HEK293T (cell line): ENCODE results near the gene ZMYM4.

Experiments
- CTCF ChIA-PET: fragments of 350-600 bp; formaldehyde crosslinking; extraction: SDS; loops from one replicate; lab custom pipeline; 2021; ENCODE audit warnings: antibody characterized with exemption, inconsistent platforms; lab: Yijun Ruan, JAX
- POLR2A ChIA-PET: fragments of 350-600 bp; formaldehyde crosslinking; extraction: SDS; loops from one replicate; lab custom pipeline; 2020; ENCODE audit warnings: antibody characterized with exemption, inconsistent platforms; lab: Yijun Ruan, JAX
- DNase-seq: peaks from one replicate; pipeline ENCODE4 v3.0.0; 2012; ENCODE audit warnings: mixed read lengths; ENCODE audit errors: extremely low spot score
- ARNT ChIP-seq: fragments of 450-650 bp; IDR thresholded peaks from 2 replicates; pipeline ENCODE4 v1.6.1; 2017; ENCODE audit warnings: mild to moderate bottlenecking
- BHLHE40 ChIP-seq: fragments of 450-650 bp; IDR thresholded peaks from 2 replicates; pipeline ENCODE4 v1.6.1; 2016; ENCODE audit warnings: mild to moderate bottlenecking, moderate library complexity, borderline replicate concordance
- CTBP1 ChIP-seq: fragments of 450-650 bp; IDR thresholded peaks from 2 replicates; pipeline ENCODE4 v1.6.1; 2016; ENCODE audit warnings: borderline replicate concordance
- ELF4 ChIP-seq: fragments of 450-650 bp; IDR thresholded peaks from 2 replicates; pipeline ENCODE4 v1.6.1; 2017; ENCODE audit warnings: antibody characterized with exemption
- FOXA1 ChIP-seq: fragments of 450-650 bp; IDR thresholded peaks from 2 replicates; pipeline ENCODE4 v1.6.1; 2016; ENCODE audit warnings: mild to moderate bottlenecking
- FOXK2 ChIP-seq: fragments of 450-650 bp; IDR thresholded peaks from 2 replicates; pipeline ENCODE4 v1.6.1; 2016; ENCODE audit warnings: mild to moderate bottlenecking
- FOXM1 ChIP-seq: fragments of 450-650 bp; IDR thresholded peaks from 2 replicates; pipeline ENCODE4 v1.6.1; 2017; ENCODE audit warnings: mild to moderate bottlenecking, borderline replicate concordance
- HDGF ChIP-seq: fragments of 450-650 bp; IDR thresholded peaks from 2 replicates; pipeline ENCODE4 v1.6.1; 2017; ENCODE audit warnings: antibody characterized with exemption, borderline replicate concordance
- L3MBTL2 ChIP-seq: fragments of 450-650 bp; conservative IDR thresholded peaks from 2 replicates; pipeline ENCODE4 v1.6.1; 2016; ENCODE audit warnings: mild to moderate bottlenecking
- LEF1 ChIP-seq: fragments of 450-650 bp; IDR thresholded peaks from 2 replicates; pipeline ENCODE4 v1.6.1; 2017; ENCODE audit warnings: mild to moderate bottlenecking, borderline replicate concordance
- NFRKB ChIP-seq: fragments of 450-650 bp; IDR thresholded peaks from 2 replicates; pipeline ENCODE4 v1.6.1; 2016; ENCODE audit warnings: mild to moderate bottlenecking, moderate library complexity
- PKNOX1 ChIP-seq: fragments of 450-650 bp; IDR thresholded peaks from 2 replicates; pipeline ENCODE4 v1.6.1; 2016
- SP1 ChIP-seq: fragments of 450-650 bp; IDR thresholded peaks from 2 replicates; pipeline ENCODE4 v1.6.1; 2017
- SUZ12 ChIP-seq: fragments of 450-650 bp; IDR thresholded peaks from 2 replicates; pipeline ENCODE4 v1.6.1; 2016; ENCODE audit warnings: mild to moderate bottlenecking
- TARDBP ChIP-seq: fragments of 450-650 bp; IDR thresholded peaks from 2 replicates; pipeline ENCODE4 v1.6.1; 2016
- ZNF384 ChIP-seq: fragments of 450-650 bp; IDR thresholded peaks from 2 replicates; pipeline ENCODE4 v1.6.1; 2016

Gene ZMYM4

GRCh38 chr1:35364741-35365140, 96.2 kb downstream of the ZMYM4 start:
- POLR2A ChIA-PET, result no interaction called here
- TF ChIP-seq LEF1 (no peak), SP1 (no peak), L3MBTL2 (no peak), FOXA1 (no peak), ZNF384 (no peak), BHLHE40 (no peak), HDGF (no peak), FOXM1 (no peak), PKNOX1 (no peak), TARDBP (no peak), ARNT (no peak), ELF4 (no peak), FOXK2 (no peak), SUZ12 (no peak), NFRKB (no peak)
- no peak for DNase-seq
- CTCF ChIA-PET, result no interaction called here

DNA sequence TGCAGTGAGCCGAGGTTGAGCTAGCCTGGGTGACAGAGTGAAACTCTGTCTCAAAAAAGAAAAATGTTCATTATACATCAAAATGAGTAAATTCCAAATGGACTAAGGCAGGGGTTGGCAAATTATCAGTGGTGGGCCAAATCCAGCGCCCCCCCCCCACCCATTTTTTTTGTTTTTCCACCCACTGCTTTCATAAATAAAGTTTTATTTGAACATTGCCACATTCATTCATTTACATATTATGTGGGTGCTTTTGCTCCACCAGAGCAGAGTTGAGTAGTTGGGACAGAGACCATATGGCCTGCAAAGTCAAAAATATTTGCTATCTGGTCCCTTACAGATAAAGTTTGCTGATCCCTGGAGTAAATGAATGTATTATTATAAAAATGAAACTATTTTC, 99.4 kb downstream of the ZMYM4 start:
- DNase-seq, result no peak
- ChIA-PET POLR2A (no interaction called here), CTCF (no interaction called here)
- no peak for TF ChIP-seq CTBP1
- TF ChIP-seq SUZ12, result no peak
- no peak for TF ChIP-seq TARDBP
- TF ChIP-seq ZNF384, result no peak
- TF ChIP-seq LEF1, result no peak
- no peak for TF ChIP-seq HDGF
- TF ChIP-seq ELF4, result no peak
- TF ChIP-seq BHLHE40, result no peak
- no peak for TF ChIP-seq FOXA1
- no peak for TF ChIP-seq L3MBTL2
- TF ChIP-seq SP1, result no peak
- no peak for TF ChIP-seq ARNT
- no peak for TF ChIP-seq NFRKB
- no peak for TF ChIP-seq FOXK2
- no peak for TF ChIP-seq PKNOX1
- no peak for TF ChIP-seq FOXM1

DNA sequence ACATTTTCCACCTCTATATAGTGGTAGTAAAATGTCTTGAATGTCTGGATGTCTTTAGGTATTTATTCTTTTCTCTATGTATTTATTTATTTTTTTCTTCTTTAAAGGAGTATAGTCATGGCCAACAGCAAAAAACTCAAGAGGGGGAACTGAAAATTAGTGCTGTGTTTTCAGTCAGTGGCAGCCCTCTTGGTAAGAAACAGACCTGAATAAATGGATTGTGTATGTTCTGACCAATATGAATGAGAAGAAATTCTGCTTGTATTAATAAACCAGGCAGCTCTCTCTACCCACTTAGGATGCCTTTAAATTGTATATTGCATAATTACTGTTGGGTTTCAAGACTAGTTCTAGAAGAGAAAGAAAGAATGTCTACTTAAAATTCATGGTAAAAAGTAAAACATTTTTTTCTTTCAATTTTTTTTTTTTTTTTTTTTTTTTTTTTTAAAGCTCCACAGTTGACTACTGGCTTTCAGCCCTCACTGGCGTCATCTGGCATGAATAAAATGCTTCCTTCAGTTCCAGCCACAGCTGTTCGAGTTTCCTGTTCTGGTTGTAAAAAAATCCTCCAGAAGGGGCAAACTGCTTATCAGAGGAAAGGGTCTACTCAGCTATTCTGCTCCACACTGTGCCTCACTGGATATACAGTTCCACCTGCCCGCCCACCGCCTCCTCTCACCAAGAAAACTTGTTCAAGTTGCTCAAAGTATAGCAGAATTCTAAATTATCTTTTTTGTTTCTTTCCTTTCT, 101.6 kb downstream of the ZMYM4 start:
- peak; percentile 13 for DNase-seq
- TF ChIP-seq SP1, result no peak
- no peak for TF ChIP-seq LEF1
- TF ChIP-seq ARNT, result no peak
- TF ChIP-seq FOXM1, result no peak
- TF ChIP-seq PKNOX1, result no peak
- no peak for TF ChIP-seq HDGF
- TF ChIP-seq ZNF384, result no peak
- TF ChIP-seq TARDBP, result no peak
- TF ChIP-seq SUZ12, result no peak
- no peak for TF ChIP-seq NFRKB
- no peak for TF ChIP-seq BHLHE40
- no peak for TF ChIP-seq CTBP1
- TF ChIP-seq L3MBTL2, result no peak
- no peak for TF ChIP-seq ELF4
- no peak for TF ChIP-seq FOXK2
- no peak for TF ChIP-seq FOXA1
- CTCF ChIA-PET, result interaction anchor here (0.6 kb wide), 1 partner anchor 168 kb away, joined by 5 read pairs; no protein-coding TSS in a partner anchor
- POLR2A ChIA-PET, result interaction anchor here (1.0 kb wide), 1 partner anchor 8 kb away, joined by 4 read pairs; no protein-coding TSS in a partner anchor

DNA sequence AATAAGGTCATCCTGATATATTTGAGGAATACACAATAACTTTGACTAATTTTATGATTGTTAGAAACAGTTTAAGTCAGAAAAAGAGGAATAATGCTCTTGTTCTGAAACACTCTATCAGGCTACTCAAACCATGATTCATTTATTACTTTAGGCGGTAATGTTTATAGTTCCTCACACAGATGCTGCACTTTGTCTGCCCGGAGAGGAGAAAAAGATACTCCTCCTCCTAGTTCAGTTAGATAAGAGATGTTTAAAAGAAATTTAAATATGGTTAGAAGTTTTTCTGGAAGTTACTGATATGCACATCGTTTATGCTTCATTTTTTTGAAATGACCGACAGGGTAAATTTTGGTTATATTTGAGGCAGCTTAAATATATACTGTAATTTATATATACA, 103.0 kb downstream of the ZMYM4 start:
- DNase-seq, result no peak
- POLR2A ChIA-PET, result no interaction called here
- TF ChIP-seq ARNT (no peak), BHLHE40 (no peak), HDGF (no peak), PKNOX1 (no peak), ZNF384 (no peak), LEF1 (no peak), FOXM1 (no peak), CTBP1 (no peak), SUZ12 (no peak), SP1 (no peak), NFRKB (no peak), FOXA1 (no peak), FOXK2 (no peak), ELF4 (no peak)
- CTCF ChIA-PET, result no interaction called here

DNA sequence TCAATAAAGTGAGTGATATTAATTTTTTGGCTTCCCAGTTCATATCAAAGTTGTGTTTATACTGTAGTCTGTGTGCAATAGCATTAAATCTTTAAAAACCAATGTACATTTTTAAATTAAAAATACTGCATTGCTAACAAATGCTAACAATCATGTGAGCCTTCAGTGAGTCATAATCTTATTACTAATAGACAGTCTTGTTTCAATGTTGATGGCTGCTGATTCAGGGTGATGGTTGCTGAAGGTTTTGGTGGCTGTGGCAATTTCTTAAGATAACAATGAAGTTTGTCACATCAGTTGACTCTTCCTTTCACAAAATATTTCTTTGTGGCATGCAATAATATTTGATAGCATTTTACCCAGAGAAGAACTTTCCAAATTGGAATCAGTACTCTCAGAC, 109.0 kb downstream of the ZMYM4 start:
- TF ChIP-seq ARNT, result no peak
- TF ChIP-seq PKNOX1, result no peak
- TF ChIP-seq ZNF384, result no peak
- TF ChIP-seq SUZ12, result no peak
- no peak for TF ChIP-seq BHLHE40
- TF ChIP-seq NFRKB, result no peak
- no peak for TF ChIP-seq FOXA1
- ChIA-PET POLR2A (no interaction called here), CTCF (no interaction called here)
- DNase-seq, result no peak
